AG09309 (cell line): ENCODE results near the gene COPS3.

Experiments used
- DNase-seq: peaks from one replicate; pipeline ENCODE4 v3.0.0-alpha.2; 2010; ENCODE audit warnings: low read depth
- H3K4me3 ChIP-seq: 2 replicates; pipeline ENCODE4 v1.5.1; 2011; ENCODE audit warnings: mild to moderate bottlenecking, low read depth, low read length, moderate library complexity; ENCODE audit not compliant: control insufficient read depth
- TF ChIP-seq, protein P1 (sequence below): IDR thresholded peaks from 2 replicates; pipeline ENCODE4 v1.5.1; 2011; ENCODE audit warnings: mild to moderate bottlenecking, low read depth, low read length, inconsistent platforms; ENCODE audit not compliant: insufficient read depth, control insufficient read depth; ENCODE audit errors: missing control alignments

Gene COPS3

DNA sequence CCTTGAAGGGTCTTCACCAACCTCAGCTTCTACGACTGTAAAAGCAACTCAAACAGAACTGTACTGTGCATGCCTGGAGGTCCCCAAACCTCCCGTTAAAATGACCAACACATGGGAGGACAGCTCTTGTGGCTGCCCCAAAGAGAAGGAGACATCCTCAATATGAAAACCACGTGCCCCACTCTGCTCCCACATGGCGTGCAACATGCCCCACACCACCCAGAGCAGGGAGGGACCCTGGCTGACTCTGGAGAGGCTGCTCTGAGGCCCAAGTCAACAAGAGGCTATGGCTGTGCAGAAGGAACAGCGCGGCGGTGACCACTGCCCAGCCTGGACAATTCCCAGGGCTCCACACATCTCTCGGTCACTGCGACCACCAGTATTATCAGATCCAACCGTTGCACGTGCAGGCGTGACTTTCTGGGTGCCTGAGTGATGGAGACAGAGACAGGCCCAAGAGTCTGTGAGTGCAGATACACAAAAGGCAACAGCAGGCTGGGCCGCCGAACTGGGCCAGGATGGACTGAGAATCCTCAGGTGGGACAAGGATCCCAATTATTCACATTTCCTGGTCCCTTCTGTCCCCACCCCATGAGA lies 76.3 kb downstream of the COPS3 start:
- DNase-seq, result no peak
- peak overlapping the region; percentile 56 for H3K4me3 ChIP-seq
- TF ChIP-seq, protein P1, sequence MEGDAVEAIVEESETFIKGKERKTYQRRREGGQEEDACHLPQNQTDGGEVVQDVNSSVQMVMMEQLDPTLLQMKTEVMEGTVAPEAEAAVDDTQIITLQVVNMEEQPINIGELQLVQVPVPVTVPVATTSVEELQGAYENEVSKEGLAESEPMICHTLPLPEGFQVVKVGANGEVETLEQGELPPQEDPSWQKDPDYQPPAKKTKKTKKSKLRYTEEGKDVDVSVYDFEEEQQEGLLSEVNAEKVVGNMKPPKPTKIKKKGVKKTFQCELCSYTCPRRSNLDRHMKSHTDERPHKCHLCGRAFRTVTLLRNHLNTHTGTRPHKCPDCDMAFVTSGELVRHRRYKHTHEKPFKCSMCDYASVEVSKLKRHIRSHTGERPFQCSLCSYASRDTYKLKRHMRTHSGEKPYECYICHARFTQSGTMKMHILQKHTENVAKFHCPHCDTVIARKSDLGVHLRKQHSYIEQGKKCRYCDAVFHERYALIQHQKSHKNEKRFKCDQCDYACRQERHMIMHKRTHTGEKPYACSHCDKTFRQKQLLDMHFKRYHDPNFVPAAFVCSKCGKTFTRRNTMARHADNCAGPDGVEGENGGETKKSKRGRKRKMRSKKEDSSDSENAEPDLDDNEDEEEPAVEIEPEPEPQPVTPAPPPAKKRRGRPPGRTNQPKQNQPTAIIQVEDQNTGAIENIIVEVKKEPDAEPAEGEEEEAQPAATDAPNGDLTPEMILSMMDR, result no peak

GRCh38 chr17:17204041-17204591 lies 76.9 kb downstream of the COPS3 start:
- H3K4me3 ChIP-seq, result no peak overlapping the region
- TF ChIP-seq, protein P1, result no peak
- DNase-seq, result no peak

GRCh38 chr17:17203173-17203730 lies 77.8 kb downstream of the COPS3 start:
- TF ChIP-seq, protein P1, result no peak
- H3K4me3 ChIP-seq, result no peak overlapping the region

DNA sequence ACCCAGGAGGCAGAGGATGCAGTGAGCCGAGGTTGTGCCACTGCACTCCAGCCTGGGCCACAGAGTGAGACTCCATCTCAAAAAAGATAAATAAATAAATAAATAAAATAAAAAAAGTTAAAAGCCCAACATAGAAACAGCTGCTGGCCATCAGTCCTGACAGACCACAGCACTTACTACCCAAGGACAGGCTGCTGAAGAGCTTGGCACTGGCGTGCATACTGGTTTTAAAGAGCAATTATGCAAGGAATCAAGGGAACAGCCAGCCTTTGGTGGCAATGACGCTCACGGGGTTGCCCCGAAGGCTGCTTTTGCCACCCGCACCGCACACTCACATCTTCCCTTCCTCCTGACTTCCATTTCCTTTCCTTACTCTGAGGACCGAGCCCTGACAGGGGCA lies 79.1 kb downstream of the COPS3 start:
- H3K4me3 ChIP-seq, result no peak overlapping the region
- TF ChIP-seq, protein P1, result no peak

More at GRCh38 chr17:17203173-17203730, 77.8 kb downstream of the COPS3 start:
- DNase-seq, result no peak

GRCh38 chr17:17201271-17201670 lies 79.8 kb downstream of the COPS3 start:
- TF ChIP-seq, protein P1, result no peak
- DNase-seq, result no peak
- H3K4me3 ChIP-seq, result no peak overlapping the region

More for the DNA sequence above, 79.1 kb downstream of the COPS3 start:
- DNase-seq, result no peak

GRCh38 chr17:17200831-17201230 lies 80.2 kb downstream of the COPS3 start:
- DNase-seq, result no peak
- TF ChIP-seq, protein P1, result no peak
- H3K4me3 ChIP-seq, result no peak overlapping the region
